ENCODE results near the gene ATIC. TPM values are rescaled to one million over a fixed set of nuclear protein-coding genes. Genes with fewer than 3 reads are reported as not detected.

Gene ATIC
- total RNA-seq, 1 donor from 2014 or later = 77.7 TPM

- no peaks in the 10 kb centered on the region for H3K9me3 Mint-ChIP-seq (ENCODE audit: low read depth)
- H3K27me3 Mint-ChIP-seq (ENCODE audit: low read depth) = no peaks in the 10 kb centered on the region
- TF ChIP-seq CTCF (IDR thresholded peaks at IDR 0.05) = no peak
- H3K27ac Mint-ChIP-seq (ENCODE audit: unreplicated experiment) = peak overlapping the region; percentile 85
- H3K4me1 Mint-ChIP-seq (ENCODE audit: low read depth) = peaks cover 81% of the 10 kb centered on the region
- DNase-seq (ENCODE audit: low spot score) = no peak
- peaks cover 77% of the 10 kb centered on the region for H3K36me3 Mint-ChIP-seq (ENCODE audit: low read depth)
- H3K4me3 Mint-ChIP-seq (ENCODE audit: unreplicated experiment) = no peak overlapping the region
These were observed 51.2 kb downstream of the ATIC start for GRCh38 chr2:215363039-215363438.

DNA sequence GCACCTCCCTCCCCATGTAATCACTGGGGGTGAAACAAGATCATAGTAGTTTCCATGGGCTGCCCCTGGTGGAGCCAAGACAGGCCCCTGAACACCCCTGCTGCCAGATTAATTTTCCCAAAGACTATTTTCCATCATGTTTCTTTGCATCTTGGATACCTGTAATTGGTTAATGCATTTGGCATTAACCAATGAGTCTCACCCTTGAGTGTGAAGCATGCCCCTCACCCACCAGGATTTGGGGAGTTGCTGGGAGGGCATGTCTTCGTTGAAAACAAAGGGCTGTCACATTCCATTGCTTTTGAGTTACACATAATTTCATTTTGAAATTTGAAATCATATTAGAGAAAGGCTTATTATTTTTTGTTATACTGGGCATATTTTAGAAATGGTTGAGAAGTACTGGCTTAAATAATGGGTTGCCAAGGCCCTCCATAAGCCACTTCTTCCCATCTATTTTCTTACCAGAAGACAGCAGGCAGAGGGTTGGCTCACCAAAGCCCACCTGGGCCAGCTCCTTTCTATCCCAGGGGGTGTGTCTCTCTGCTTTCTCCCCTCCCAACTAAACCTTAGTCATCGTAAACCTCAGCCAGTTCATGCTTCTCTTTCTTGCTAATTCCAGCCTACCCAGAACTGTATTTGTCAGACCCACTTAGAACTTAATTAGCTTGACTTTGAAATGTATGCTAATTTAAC, 51.8 kb downstream of the ATIC start:
- DNase-seq (ENCODE audit: low spot score) = no peak
- no peak for TF ChIP-seq CTCF (IDR thresholded peaks at IDR 0.05)
- Mint-ChIP-seq H3K4me3 (ENCODE audit: unreplicated experiment) (peak overlapping the region; percentile 13), H3K36me3 (ENCODE audit: low read depth) (peaks cover 79% of the 10 kb centered on the region), H3K4me1 (ENCODE audit: low read depth) (peaks cover 78% of the 10 kb centered on the region), H3K27me3 (ENCODE audit: low read depth) (no peaks in the 10 kb centered on the region), H3K27ac (ENCODE audit: unreplicated experiment) (peak overlapping the region; percentile 85), H3K9me3 (ENCODE audit: low read depth) (no peaks in the 10 kb centered on the region)

DNA sequence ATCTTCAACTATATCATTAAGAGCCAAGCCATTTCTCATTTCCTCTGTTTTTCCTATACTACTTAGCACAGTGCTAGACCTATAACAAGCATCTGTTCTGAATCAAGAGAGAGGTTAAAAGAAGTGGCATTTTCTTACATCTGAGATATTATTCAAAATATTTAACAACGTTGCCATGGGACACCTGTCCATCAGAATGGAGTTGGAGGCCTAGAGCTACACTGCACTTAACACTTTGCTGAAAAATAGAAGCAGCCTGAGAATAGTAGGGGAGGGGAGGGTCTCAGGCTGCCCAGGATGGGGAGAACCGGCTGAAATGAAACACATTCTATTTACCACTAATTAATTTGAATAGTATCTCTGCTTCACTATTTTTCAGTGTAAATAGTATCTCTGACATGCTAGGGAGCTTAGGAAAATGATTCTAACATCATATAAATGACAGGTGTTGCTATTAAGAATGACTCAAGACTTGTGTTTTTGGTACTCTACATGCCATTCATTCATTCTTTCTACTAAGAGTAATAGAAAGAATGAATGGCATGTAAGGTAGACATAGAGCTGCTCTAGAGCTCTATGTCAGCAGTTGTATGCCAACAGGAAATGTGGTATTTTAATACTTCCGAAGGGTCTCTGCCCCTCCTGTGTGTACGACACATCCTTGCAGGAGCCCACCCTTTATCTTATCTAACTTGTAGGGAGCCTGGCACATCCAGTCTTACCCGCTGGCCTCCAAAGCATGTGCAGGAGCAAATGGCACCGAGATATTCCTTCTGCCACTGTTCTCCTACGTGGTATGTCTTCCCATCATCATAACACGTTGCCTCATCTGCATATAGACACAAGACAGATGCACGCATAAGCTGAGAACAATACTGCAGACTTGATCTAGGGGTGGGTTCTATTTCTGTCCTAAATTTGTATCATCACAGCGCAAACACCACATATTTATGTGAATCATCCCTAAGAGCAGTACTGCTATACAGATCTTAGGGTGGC, 52.6 kb downstream of the ATIC start:
- peak overlapping the region; percentile 85 for H3K27ac Mint-ChIP-seq (ENCODE audit: unreplicated experiment)
- H3K4me3 Mint-ChIP-seq (ENCODE audit: unreplicated experiment) = peak overlapping the region; percentile 27
- H3K4me1 Mint-ChIP-seq (ENCODE audit: low read depth) = peaks cover 77% of the 10 kb centered on the region
- no peaks in the 10 kb centered on the region for H3K9me3 Mint-ChIP-seq (ENCODE audit: low read depth)
- no peak for TF ChIP-seq CTCF (IDR thresholded peaks at IDR 0.05)
- peaks cover 80% of the 10 kb centered on the region for H3K36me3 Mint-ChIP-seq (ENCODE audit: low read depth)
- DNase-seq (ENCODE audit: low spot score) = no peak
- no peaks in the 10 kb centered on the region for H3K27me3 Mint-ChIP-seq (ENCODE audit: low read depth)

GRCh38 chr2:215365184-215365658, 53.4 kb downstream of the ATIC start:
- no peak for DNase-seq (ENCODE audit: low spot score)
- Mint-ChIP-seq H3K9me3 (ENCODE audit: low read depth) (no peaks in the 10 kb centered on the region), H3K27ac (ENCODE audit: unreplicated experiment) (peak overlapping the region; percentile 85), H3K4me3 (ENCODE audit: unreplicated experiment) (peak overlapping the region; percentile 27), H3K36me3 (ENCODE audit: low read depth) (peaks cover 87% of the 10 kb centered on the region), H3K27me3 (ENCODE audit: low read depth) (no peaks in the 10 kb centered on the region), H3K4me1 (ENCODE audit: low read depth) (peaks cover 83% of the 10 kb centered on the region)
- no peak for TF ChIP-seq CTCF (IDR thresholded peaks at IDR 0.05)

DNA sequence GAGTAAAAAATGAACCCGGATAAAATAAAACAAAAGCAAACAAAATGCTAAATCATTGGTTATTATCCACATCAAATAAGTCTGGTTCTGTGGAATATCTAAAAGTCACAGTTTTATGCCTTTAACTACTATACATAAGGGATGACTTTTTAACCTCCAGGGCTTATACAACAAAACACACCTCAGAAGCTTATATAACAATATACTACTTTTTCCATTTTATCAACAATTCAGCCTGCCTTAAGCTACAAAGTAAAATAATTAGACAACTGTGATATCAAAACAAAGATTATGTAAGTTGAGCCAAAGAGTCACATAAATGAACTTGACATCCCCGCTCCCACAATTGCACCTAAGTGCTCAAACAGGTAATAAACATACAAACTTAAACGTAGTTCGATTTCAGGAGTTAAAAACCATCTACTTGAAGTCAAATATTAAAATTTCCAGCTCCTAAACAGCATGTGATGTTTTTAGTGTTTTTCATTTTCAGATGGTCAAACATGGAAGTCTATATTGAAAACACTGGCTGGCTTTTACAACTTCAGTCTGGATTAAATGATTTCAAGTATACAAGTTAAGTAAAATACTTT, 54.7 kb downstream of the ATIC start:
- no peak for TF ChIP-seq CTCF (IDR thresholded peaks at IDR 0.05)
- Mint-ChIP-seq H3K27me3 (ENCODE audit: low read depth) (no peaks in the 10 kb centered on the region), H3K36me3 (ENCODE audit: low read depth) (peaks cover 85% of the 10 kb centered on the region), H3K9me3 (ENCODE audit: low read depth) (no peaks in the 10 kb centered on the region), H3K4me3 (ENCODE audit: unreplicated experiment) (no peak overlapping the region), H3K27ac (ENCODE audit: unreplicated experiment) (peak overlapping the region; percentile 74), H3K4me1 (ENCODE audit: low read depth) (peaks cover 78% of the 10 kb centered on the region)
- DNase-seq (ENCODE audit: low spot score) = no peak
